ENCODE measurements around the gene TXNDC11. TPM values are rescaled to one million over a fixed set of nuclear protein-coding genes. Genes with fewer than 3 reads are reported as not detected.

TXNDC11 gene
- total and polyA plus RNA-seq, 10 of the 15 experiments (the other 5 are each of a cell fraction or from before 2014, with no cell fraction given), result 1.7 to 86.7 (median 54.4) TPM

- TF ChIP-seq CEBPZ (IDR thresholded peaks at IDR 0.05; ENCODE audit: low read depth, low read length) (no peak), SREBF2 (IDR thresholded peaks at IDR 0.05; ENCODE audit: low read length) (no peak), SP1 (IDR thresholded peaks at IDR 0.05; ENCODE audit: low read depth, low read length) (no peak), GATAD2B (conservative IDR thresholded peaks at IDR 0.05; ENCODE audit: low read depth) (no peak)
These were observed 17.2 kb downstream of the TXNDC11 start (continued) for GRCh38 chr16:11725457-11725856.

GRCh38 chr16:11722468-11722808 lies 20.2 kb downstream of the TXNDC11 start:
- H3K27me3 ChIP-seq (replicated peaks in 1 of 2; ENCODE audit: control insufficient read depth in 2 of 2, insufficient read depth in 2 of 2, low read length in 1 of 2), result no peaks in the 10 kb centered on the region
- DNase-seq (ENCODE audit: low read depth, low spot score), result no peak
- no peak overlapping the region for H3K4me3 ChIP-seq
- SMC1A ChIA-PET (ENCODE audit: uncharacterized antibody, unreplicated experiment), result no interaction called here
- H3K4me2 ChIP-seq (ENCODE audit: control insufficient read depth, insufficient read depth), result no peak overlapping the region
- H3K27ac ChIP-seq (ENCODE audit: control insufficient read depth, insufficient read depth), result no peak overlapping the region
- CTCF ChIA-PET, result interaction anchor here (0.6 to 1.0 kb wide), 3 partner anchors 9 to 156 kb away, joined by 3 read pairs; partner anchors contain the start of gene ZC3H7A
- no peak overlapping the region for H2AFZ ChIP-seq (ENCODE audit: control insufficient read depth, low read depth, low read length)
- FAIRE-seq, result no peak
- in situ Hi-C loops (cut with MboI) (no loop called here), intact Hi-C loops (cut with micrococcal nuclease; ENCODE audit: unreplicated experiment) (no loop called here)
- no peaks in the 10 kb centered on the region; the same call in 1 of the 2 replicates for H4K20me1 ChIP-seq (ENCODE audit: control insufficient read depth, insufficient read depth)
- H3K79me2 ChIP-seq (ENCODE audit: control insufficient read depth, insufficient read depth, low read length), result peaks cover 10% of the 10 kb centered on the region
- 67% methylated on average over 3 of the region's 3 CpGs for WGBS (ENCODE audit: insufficient coverage, insufficient replicate concordance, low lambda C conversion rate, missing lambda C conversion rate)
- H3K9me3 ChIP-seq (replicated peaks; ENCODE audit: control insufficient read depth, insufficient read depth, low read length), result no peaks in the 10 kb centered on the region
- H3K9ac ChIP-seq (ENCODE audit: control insufficient read depth, insufficient read depth, low read length), result no peak overlapping the region
- H3K36me3 ChIP-seq (ENCODE audit: control insufficient read depth in 2 of 2, insufficient read depth in 2 of 2, low read length in 1 of 2), result peaks cover 14 to 36% of the 10 kb centered on the region in 2 experiments
- peaks cover 3% of the 10 kb centered on the region; the same call in 1 of the 2 replicates for H3K4me1 ChIP-seq (ENCODE audit: control insufficient read depth, insufficient read depth, low read length)
- POLR2A ChIA-PET, result no interaction called here
- TF ChIP-seq RFX5 (IDR thresholded peaks at IDR 0.05; ENCODE audit: low read depth, low read length) (no peak), NFYB (IDR thresholded peaks at IDR 0.05; ENCODE audit: insufficient read depth, low read depth, low read length) (no peak), USF2 (IDR thresholded peaks at IDR 0.05; ENCODE audit: borderline replicate concordance, low read depth, low read length) (no peak), SMC3 (IDR thresholded peaks at IDR 0.05; ENCODE audit: borderline replicate concordance, low read length) (no peak), ZBTB33 (IDR thresholded peaks at IDR 0.05) (no peak), HDAC2 (IDR thresholded peaks at IDR 0.05) (no peak), WRNIP1 (IDR thresholded peaks at IDR 0.05; ENCODE audit: borderline replicate concordance, low read depth, low read length) (no peak)
- RAD21 ChIA-PET (ENCODE audit: unreplicated experiment), result interaction anchor here (1.5 kb wide), 1 partner anchor 191 kb away, joined by 3 read pairs; no protein-coding TSS in a partner anchor
- no peak for ATAC-seq
- BruUV-seq (replicated peaks), result no TSS peak
